Measurements from ENCODE around the gene SHISA4.
"Not testable (repeated sequence)": the region's sequence is repeated elsewhere in the genome, so short reads cannot be mapped to it uniquely, and the experiment has no call there.

Gene SHISA4

GRCh38 chr1:201933840-201934430, 45.2 kb downstream of the SHISA4 start:
- DNase-seq: no peak

GRCh38 chr1:201937624-201938213, 49.0 kb downstream of the SHISA4 start:
- DNase-seq: no peak

GRCh38 chr1:201938440-201939035, 49.8 kb downstream of the SHISA4 start:
- no peak for DNase-seq

GRCh38 chr1:201939148-201939547, 50.5 kb downstream of the SHISA4 start:
- DNase-seq: no peak

GRCh38 chr1:201939574-201939973, 50.9 kb downstream of the SHISA4 start:
- DNase-seq: no peak

- not testable (repeated sequence) for DNase-seq
Observed at GRCh38 chr1:201940316-201940715, 51.6 kb downstream of the SHISA4 start.

GRCh38 chr1:201941420-201942128, 52.9 kb downstream of the SHISA4 start:
- no peak for DNase-seq

GRCh38 chr1:201942129-201942495, 53.4 kb downstream of the SHISA4 start:
- DNase-seq: no peak

All from activated CD4-positive, alpha-beta T cell treated with anti-CD3 and anti-CD28 coated beads, Interleukin-2, amount 50 U/mL, for 16 hours (primary cell).